Activated CD4-positive, alpha-beta T cell treated with anti-CD3 and anti-CD28 coated beads for 36 hours (primary cell): ENCODE data around the gene PKNOX2. TPM values are rescaled to one million over a fixed set of nuclear protein-coding genes. Genes with fewer than 3 reads are reported as not detected.
A peak's percentile ranks its signal among the peaks of the same experiment; 100 is the strongest.

Source experiments
- ATAC-seq: fragments of 200-7000 bp; cut with Tn5 transposase; one replicate; pipeline ENCODE4 v1.10.0; 2021; ENCODE audit warnings: mild to moderate bottlenecking, moderate library complexity
- CTCF ChIA-PET: fragments of 350-600 bp; sonication (Branson Sonifier 250); formaldehyde crosslinking; loops from one replicate; lab custom pipeline; 2021; ENCODE audit warnings: antibody characterized with exemption; lab: Charles Lee
- POLR2A ChIA-PET: fragments of 350-600 bp; sonication (Branson Sonifier 250); formaldehyde crosslinking; loops from one replicate; lab custom pipeline; 2021; ENCODE audit warnings: antibody characterized with exemption, inconsistent platforms; lab: Charles Lee
- DNase-seq: peaks from one replicate; pipeline ENCODE4 v3.0.0-alpha.2; 2020
- H3K27ac Mint-ChIP-seq: one replicate; pipeline ENCODE4 v1.8.0; 2021; ENCODE audit warnings: mixed read lengths
- H3K27me3 Mint-ChIP-seq: one replicate; pipeline ENCODE4 v1.8.0; 2021; ENCODE audit warnings: mixed read lengths
- H3K36me3 Mint-ChIP-seq: one replicate; pipeline ENCODE4 v1.8.0; 2021; ENCODE audit warnings: low read depth, mixed read lengths
- H3K4me1 Mint-ChIP-seq: one replicate; pipeline ENCODE4 v1.8.0; 2021; ENCODE audit warnings: mixed read lengths
- H3K4me3 Mint-ChIP-seq: one replicate; pipeline ENCODE4 v1.8.0; 2021; ENCODE audit warnings: mild to moderate bottlenecking, moderate library complexity, mixed read lengths
- H3K9me3 Mint-ChIP-seq: one replicate; pipeline ENCODE4 v1.8.0; 2021; ENCODE audit warnings: low read depth, mixed read lengths
- intact Hi-C, 2 experiments: fragments of 100-400 bp; cut with DNase I in 1 of 2; cut with micrococcal nuclease in 1 of 2; formaldehyde crosslinking; loops; one replicate each; pipeline versions ENCODE4 v1.14.2 to v1.15.1; 2022 to 2024; cut with DNase I, micrococcal nuclease
- total RNA-seq, 2 experiments: library from RNA; stranded (reverse); gene quantifications; one replicate each; pipeline ENCODE4 v1.2.3, GENCODE V29; 2021

The PKNOX2 gene
- total RNA-seq, 2 experiments from 2014 or later: not detected

- Mint-ChIP-seq H3K9me3 (no peaks in the 10 kb centered on the region), H3K27ac (no peak overlapping the region), H3K4me3 (no peak overlapping the region), H3K36me3 (no peaks in the 10 kb centered on the region), H3K4me1 (no peaks in the 10 kb centered on the region), H3K27me3 (peaks cover 6% of the 10 kb centered on the region)
- DNase-seq (peak; percentile 13), ATAC-seq (no peak)
- intact Hi-C loops: no loop called here
- POLR2A ChIA-PET: no interaction called here
- CTCF ChIA-PET: interaction anchor here (0.6 to 1.6 kb wide), 6 partner anchors 8 to 600 kb away, joined by 3 to 4 read pairs (median 3); no protein-coding TSS in a partner anchor
These were observed 264.1 kb downstream of the PKNOX2 start for GRCh38 chr11:125428486-125429173.

GRCh38 chr11:125429174-125429707 is 264.7 kb downstream of the PKNOX2 start:
- Mint-ChIP-seq H3K4me3 (no peak overlapping the region), H3K36me3 (no peaks in the 10 kb centered on the region), H3K27me3 (peaks cover 6% of the 10 kb centered on the region), H3K27ac (no peak overlapping the region), H3K9me3 (no peaks in the 10 kb centered on the region), H3K4me1 (no peaks in the 10 kb centered on the region)
- intact Hi-C loops: no loop called here
- peak; percentile 75 for DNase-seq
- ChIA-PET CTCF (interaction anchor here (0.6 to 1.7 kb wide), 7 partner anchors 20 to 600 kb away, joined by 3 to 4 read pairs (median 3); no protein-coding TSS in a partner anchor), POLR2A (no interaction called here)
- ATAC-seq: peak; percentile 60

DNA sequence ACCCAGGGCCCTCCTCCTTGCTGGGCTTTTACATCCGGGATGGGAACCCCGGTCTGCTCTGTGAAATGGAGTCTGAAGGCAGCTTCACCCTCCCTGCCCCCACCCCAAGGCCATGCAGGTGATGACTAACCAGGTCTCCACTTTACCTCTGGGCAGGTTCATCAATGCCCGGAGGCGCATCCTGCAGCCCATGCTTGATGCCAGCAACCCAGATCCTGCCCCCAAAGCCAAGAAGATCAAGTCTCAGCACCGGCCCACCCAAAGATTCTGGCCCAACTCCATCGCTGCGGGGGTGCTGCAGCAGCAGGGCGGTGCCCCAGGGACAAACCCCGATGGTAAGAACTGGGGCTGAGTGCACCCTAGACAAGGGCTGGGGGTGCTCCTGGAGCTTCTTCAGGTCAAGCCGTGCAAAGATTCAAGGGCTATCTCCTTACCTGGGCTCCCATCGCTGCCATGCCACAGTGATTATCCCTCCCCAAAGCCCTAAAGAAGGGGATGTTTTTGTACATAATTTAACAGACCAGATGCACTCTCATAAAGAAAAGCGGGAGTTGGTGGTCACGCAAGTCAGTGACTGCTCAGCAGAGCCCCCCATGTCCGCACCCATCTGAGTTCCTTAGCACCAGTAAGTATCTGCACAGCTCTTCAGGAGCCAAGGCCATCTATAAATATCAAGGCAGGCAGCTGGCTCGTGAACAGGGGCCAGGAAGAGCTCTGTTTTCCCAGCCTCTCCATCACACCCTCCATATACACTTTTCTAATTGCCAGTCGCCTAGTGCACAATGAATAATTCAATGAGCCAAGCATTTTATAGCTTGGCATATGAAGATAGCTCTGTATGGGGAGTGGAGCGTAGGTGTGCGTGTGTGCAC is 265.5 kb downstream of the PKNOX2 start:
- POLR2A ChIA-PET: no interaction called here
- intact Hi-C loops: no loop called here
- H3K9me3 Mint-ChIP-seq: no peaks in the 10 kb centered on the region
- H3K4me3 Mint-ChIP-seq: no peak overlapping the region
- CTCF ChIA-PET: interaction anchor here (0.8 to 1.7 kb wide), 6 partner anchors 10 to 601 kb away, joined by 3 to 5 read pairs (median 4); no protein-coding TSS in a partner anchor
- H3K36me3 Mint-ChIP-seq: no peaks in the 10 kb centered on the region
- H3K27ac Mint-ChIP-seq: no peak overlapping the region
- no peak for DNase-seq
- no peaks in the 10 kb centered on the region for H3K4me1 Mint-ChIP-seq
- ATAC-seq: no peak
- peaks cover 8% of the 10 kb centered on the region for H3K27me3 Mint-ChIP-seq

DNA sequence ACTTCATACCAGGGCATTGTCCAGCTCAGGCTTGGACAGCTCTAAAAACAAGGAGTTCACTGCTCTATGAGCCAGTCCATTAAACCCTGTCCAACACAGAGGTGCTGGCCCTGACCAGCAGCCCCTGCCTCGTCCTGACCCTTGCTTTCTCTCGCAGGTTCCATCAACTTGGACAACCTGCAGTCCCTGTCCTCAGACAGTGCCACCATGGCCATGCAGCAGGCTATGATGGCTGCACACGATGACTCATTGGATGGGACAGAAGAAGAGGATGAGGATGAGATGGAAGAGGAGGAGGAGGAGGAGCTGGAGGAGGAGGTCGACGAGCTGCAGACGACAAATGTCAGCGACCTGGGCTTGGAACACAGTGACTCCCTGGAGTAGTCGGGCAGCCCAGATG is 266.5 kb downstream of the PKNOX2 start:
- POLR2A ChIA-PET: no interaction called here
- Mint-ChIP-seq H3K4me1 (no peaks in the 10 kb centered on the region), H3K36me3 (no peaks in the 10 kb centered on the region), H3K27ac (no peak overlapping the region), H3K4me3 (no peak overlapping the region), H3K9me3 (no peaks in the 10 kb centered on the region), H3K27me3 (peaks cover 12% of the 10 kb centered on the region)
- ATAC-seq: no peak
- CTCF ChIA-PET: interaction anchor here (1.5 kb wide), 2 partner anchors 9 to 12 kb away, joined by 3 to 5 read pairs; no protein-coding TSS in a partner anchor
- intact Hi-C loops: no loop called here
- no peak for DNase-seq

DNA sequence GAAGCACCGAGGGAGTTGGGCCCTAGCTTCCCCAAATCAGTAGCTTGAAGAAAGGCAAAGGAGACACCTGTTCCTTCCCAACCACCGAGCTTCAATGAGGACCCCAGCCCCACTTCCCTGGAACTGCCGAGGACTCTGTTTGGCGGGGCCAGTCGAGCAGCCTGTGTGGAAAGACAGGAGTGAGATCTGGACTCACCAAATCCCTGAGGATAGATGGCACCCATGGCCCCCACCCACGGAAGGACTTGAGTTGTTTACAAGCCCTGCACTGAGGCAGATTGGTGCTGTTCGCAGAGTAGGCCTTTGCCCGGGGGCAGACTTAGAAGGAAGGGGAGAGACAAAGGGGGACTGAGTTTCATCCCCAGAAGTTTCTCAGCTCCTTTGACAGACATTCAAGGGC is 266.9 kb downstream of the PKNOX2 start:
- no peak overlapping the region for H3K4me3 Mint-ChIP-seq
- H3K36me3 Mint-ChIP-seq: no peaks in the 10 kb centered on the region
- ChIA-PET CTCF (interaction anchor here (0.9 to 1.5 kb wide), 4 partner anchors 8 to 19 kb away, joined by 3 to 6 read pairs (median 4); no protein-coding TSS in a partner anchor), POLR2A (no interaction called here)
- intact Hi-C loops: no loop called here
- no peak for ATAC-seq
- peaks cover 11% of the 10 kb centered on the region for H3K27me3 Mint-ChIP-seq
- H3K9me3 Mint-ChIP-seq: no peaks in the 10 kb centered on the region
- no peaks in the 10 kb centered on the region for H3K4me1 Mint-ChIP-seq
- no peak overlapping the region for H3K27ac Mint-ChIP-seq
- no peak for DNase-seq

- POLR2A ChIA-PET: no interaction called here
- Mint-ChIP-seq H3K9me3 (no peaks in the 10 kb centered on the region), H3K27ac (no peak overlapping the region), H3K4me3 (no peak overlapping the region), H3K4me1 (no peaks in the 10 kb centered on the region), H3K36me3 (no peaks in the 10 kb centered on the region), H3K27me3 (peaks cover 11% of the 10 kb centered on the region)
- DNase-seq: peak; percentile 45
- ATAC-seq: peak; percentile 78
- intact Hi-C loops: no loop called here
- CTCF ChIA-PET: interaction anchor here (0.6 to 1.2 kb wide), 4 partner anchors 16 to 751 kb away, joined by 3 to 4 read pairs (median 4); no protein-coding TSS in a partner anchor
These were observed 269.0 kb downstream of the PKNOX2 start for GRCh38 chr11:125433454-125434121.

DNA sequence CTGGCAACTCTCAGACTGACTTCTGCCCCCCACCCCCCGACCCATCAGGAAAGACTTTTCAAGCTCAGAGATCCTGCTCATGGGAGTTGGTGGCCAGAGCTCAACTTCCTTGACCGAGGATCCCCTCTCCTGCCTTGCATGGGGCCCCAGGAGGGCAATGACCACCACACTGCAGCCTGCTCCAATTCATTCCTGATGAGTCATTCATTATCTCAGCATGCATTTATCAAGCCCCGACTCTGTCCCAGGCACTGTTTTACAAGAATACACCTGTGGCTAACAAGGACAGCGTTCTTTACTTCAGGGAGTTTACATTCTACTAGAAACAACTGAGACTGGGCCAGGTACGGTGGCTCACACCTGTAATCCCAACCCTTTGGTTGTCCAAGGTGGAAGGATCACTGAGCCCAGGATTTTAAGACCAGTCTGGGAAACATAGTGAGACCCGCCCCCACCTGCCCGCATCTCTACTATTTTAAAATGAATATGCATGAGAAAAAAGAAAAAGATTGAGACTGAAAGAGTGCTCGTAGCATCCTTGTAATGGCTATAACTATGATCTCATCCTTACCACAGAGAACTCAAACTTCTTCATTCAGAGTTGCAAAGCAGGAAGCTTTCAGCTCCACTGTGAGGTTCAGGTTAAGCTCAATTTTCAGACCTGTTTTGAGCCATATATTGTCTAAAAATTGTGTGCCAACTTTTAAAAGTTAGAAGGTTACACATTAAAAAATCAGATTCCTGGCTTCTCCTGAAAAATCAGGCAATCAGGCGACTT is 271.1 kb downstream of the PKNOX2 start:
- POLR2A ChIA-PET: no interaction called here
- intact Hi-C loops: no loop called here
- Mint-ChIP-seq H3K27me3 (peaks cover 15% of the 10 kb centered on the region), H3K9me3 (no peaks in the 10 kb centered on the region), H3K36me3 (no peaks in the 10 kb centered on the region), H3K4me3 (no peak overlapping the region), H3K27ac (no peak overlapping the region), H3K4me1 (no peaks in the 10 kb centered on the region)
- ATAC-seq (no peak), DNase-seq (no peak)
- CTCF ChIA-PET: interaction anchor here (0.6 to 1.6 kb wide), 5 partner anchors 12 to 73 kb away, joined by 3 to 7 read pairs (median 3); no protein-coding TSS in a partner anchor

GRCh38 chr11:125441648-125442410 is 277.3 kb downstream of the PKNOX2 start:
- CTCF ChIA-PET: interaction anchor here (1.0 kb wide), 1 partner anchor 9 kb away, joined by 4 read pairs; no protein-coding TSS in a partner anchor
- H3K9me3 Mint-ChIP-seq: no peaks in the 10 kb centered on the region
- no peaks in the 10 kb centered on the region for H3K36me3 Mint-ChIP-seq
- H3K27ac Mint-ChIP-seq: no peak overlapping the region
- POLR2A ChIA-PET: interaction anchor here (0.6 kb wide), 1 partner anchor 1375 kb away, joined by 3 read pairs; no protein-coding TSS in a partner anchor
- H3K4me3 Mint-ChIP-seq: no peak overlapping the region
- no peak for DNase-seq
- intact Hi-C loops: no loop called here
- H3K4me1 Mint-ChIP-seq: no peaks in the 10 kb centered on the region
- peaks cover 23% of the 10 kb centered on the region for H3K27me3 Mint-ChIP-seq
- ATAC-seq: no peak

- H3K27ac Mint-ChIP-seq: no peak overlapping the region
- peaks cover 23% of the 10 kb centered on the region for H3K27me3 Mint-ChIP-seq
- ChIA-PET CTCF (interaction anchor here (1.9 kb wide), 1 partner anchor 10 kb away, joined by 15 read pairs; no protein-coding TSS in a partner anchor), POLR2A (no interaction called here)
- H3K4me1 Mint-ChIP-seq: no peaks in the 10 kb centered on the region
- no peaks in the 10 kb centered on the region for H3K9me3 Mint-ChIP-seq
- no peaks in the 10 kb centered on the region for H3K36me3 Mint-ChIP-seq
- H3K4me3 Mint-ChIP-seq: no peak overlapping the region
- no peak for ATAC-seq
- intact Hi-C loops: no loop called here
- DNase-seq: no peak
These were observed 278.4 kb downstream of the PKNOX2 start for GRCh38 chr11:125442946-125443345.
